Neural progenitor cell (in vitro differentiated cells): ENCODE measurements around the gene OR10C1. TPM values are rescaled to one million over a fixed set of nuclear protein-coding genes. Genes with fewer than 3 reads are reported as not detected.

Experiments
- DNase-seq: peaks from one replicate; pipeline ENCODE4 v3.0.0-alpha.2; 2016; ENCODE audit warnings: low spot score
- H2AFZ ChIP-seq: fragments of 200-600 bp; sonication (generic); replicated peaks from 2 replicates; pipeline ENCODE4 v1.6.1; 2016; ENCODE audit warnings: antibody characterized with exemption
- H3F3A ChIP-seq: fragments of 200-600 bp; sonication (generic); 2 replicates; pipeline ENCODE4 v1.6.1; 2016; ENCODE audit warnings: antibody characterized with exemption, low read depth
- H3K27ac ChIP-seq: fragments of 200-600 bp; sonication (generic); 2 replicates; pipeline ENCODE4 v1.5.1; 2016; ENCODE audit warnings: mild to moderate bottlenecking
- H3K27me3 ChIP-seq: fragments of 200-600 bp; sonication (generic); 2 replicates; pipeline ENCODE4 v1.6.1; 2016; ENCODE audit warnings: mild to moderate bottlenecking, moderate library complexity
- H3K36me3 ChIP-seq: fragments of 200-600 bp; sonication (generic); 2 replicates; pipeline ENCODE4 v1.5.1; 2016
- H3K4me1 ChIP-seq: fragments of 200-600 bp; sonication (generic); 2 replicates; pipeline ENCODE4 v1.6.1; 2016; ENCODE audit warnings: mixed run types
- H3K4me2 ChIP-seq: fragments of 200-600 bp; sonication (generic); 2 replicates; pipeline ENCODE4 v1.6.1; 2016
- H3K4me3 ChIP-seq: fragments of 200-600 bp; sonication (generic); 2 replicates; pipeline ENCODE4 v1.5.1; 2016
- H3K79me2 ChIP-seq: fragments of 200-600 bp; sonication (generic); 2 replicates; pipeline ENCODE4 v1.6.1; 2016; ENCODE audit warnings: low read depth
- H3K9ac ChIP-seq: fragments of 200-600 bp; sonication (generic); 2 replicates; pipeline ENCODE4 v1.6.1; 2016
- H3K9me3 ChIP-seq: fragments of 200-600 bp; sonication (generic); 2 replicates; pipeline ENCODE4 v1.5.1; 2016; ENCODE audit warnings: low read depth
- H4K20me1 ChIP-seq: fragments of 200-600 bp; sonication (generic); 2 replicates; pipeline ENCODE4 v1.6.1; 2016; ENCODE audit warnings: low read depth
- H3K27ac Mint-ChIP-seq: 3 replicates; pipeline ENCODE4 v1.8.0; 2021; ENCODE audit warnings: mixed read lengths
- H3K27me3 Mint-ChIP-seq: 2 replicates; pipeline ENCODE4 v1.8.0; 2022; ENCODE audit warnings: low read depth, mild to moderate bottlenecking, inconsistent platforms, moderate library complexity, mixed read lengths; ENCODE audit not compliant: insufficient read depth
- H3K36me3 Mint-ChIP-seq: 3 replicates; pipeline ENCODE4 v1.8.0; 2021; ENCODE audit warnings: mixed read lengths
- H3K4me1 Mint-ChIP-seq: 3 replicates; pipeline ENCODE4 v1.8.0; 2021; ENCODE audit warnings: mixed read lengths
- H3K4me3 Mint-ChIP-seq: 3 replicates; pipeline ENCODE4 v1.8.0; 2021; ENCODE audit warnings: mild to moderate bottlenecking, moderate library complexity, mixed read lengths
- H3K9me3 Mint-ChIP-seq: 3 replicates; pipeline ENCODE4 v1.8.0; 2020; ENCODE audit warnings: mixed read lengths
- EZH2 ChIP-seq: fragments of 200-600 bp; sonication (generic); IDR thresholded peaks from 2 replicates; pipeline ENCODE4 v1.6.1; 2017; ENCODE audit warnings: antibody characterized with exemption, mild to moderate bottlenecking, moderate library complexity
- EZH2phosphoT487 ChIP-seq: fragments of 200-600 bp; sonication (generic); IDR thresholded peaks from 2 replicates; pipeline ENCODE4 v1.6.1; 2017; ENCODE audit warnings: antibody characterized with exemption
- total RNA-seq: library from RNA; depleted of rRNA; stranded (reverse); fragments of >200 nt; gene quantifications from 2 replicates; pipeline ENCODE4 v1.2.3, GENCODE V29; 2015; ENCODE audit warnings: low replicate concordance
- TF ChIP-seq, protein P1 (sequence below): fragments of 200-600 bp; sonication (generic); IDR thresholded peaks from 2 replicates; pipeline ENCODE4 v1.5.1; 2017; ENCODE audit warnings: antibody characterized with exemption, mild to moderate bottlenecking

The OR10C1 gene
- total RNA-seq, 1 donor from 2014 or later = not detected

DNA sequence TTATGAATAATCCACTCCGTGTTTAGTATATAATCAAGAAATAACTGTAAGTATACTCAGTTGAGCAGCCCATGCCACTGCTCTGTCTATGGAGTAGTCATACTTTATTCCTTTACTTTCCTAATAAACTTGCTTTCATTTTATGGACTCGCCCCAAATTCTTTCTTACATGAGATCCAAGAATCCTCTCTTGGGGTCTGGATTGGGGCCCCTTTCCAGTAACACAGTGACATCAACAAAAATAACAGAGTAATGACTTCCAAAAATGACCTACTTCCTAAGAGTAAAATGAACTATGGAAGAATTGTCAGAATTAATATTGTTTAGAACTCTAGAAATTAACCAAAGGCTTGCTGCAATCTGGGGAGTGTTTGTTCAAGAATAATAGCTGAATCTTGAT is 26.7 kb downstream of the OR10C1 start:
- TF ChIP-seq, protein P1, sequence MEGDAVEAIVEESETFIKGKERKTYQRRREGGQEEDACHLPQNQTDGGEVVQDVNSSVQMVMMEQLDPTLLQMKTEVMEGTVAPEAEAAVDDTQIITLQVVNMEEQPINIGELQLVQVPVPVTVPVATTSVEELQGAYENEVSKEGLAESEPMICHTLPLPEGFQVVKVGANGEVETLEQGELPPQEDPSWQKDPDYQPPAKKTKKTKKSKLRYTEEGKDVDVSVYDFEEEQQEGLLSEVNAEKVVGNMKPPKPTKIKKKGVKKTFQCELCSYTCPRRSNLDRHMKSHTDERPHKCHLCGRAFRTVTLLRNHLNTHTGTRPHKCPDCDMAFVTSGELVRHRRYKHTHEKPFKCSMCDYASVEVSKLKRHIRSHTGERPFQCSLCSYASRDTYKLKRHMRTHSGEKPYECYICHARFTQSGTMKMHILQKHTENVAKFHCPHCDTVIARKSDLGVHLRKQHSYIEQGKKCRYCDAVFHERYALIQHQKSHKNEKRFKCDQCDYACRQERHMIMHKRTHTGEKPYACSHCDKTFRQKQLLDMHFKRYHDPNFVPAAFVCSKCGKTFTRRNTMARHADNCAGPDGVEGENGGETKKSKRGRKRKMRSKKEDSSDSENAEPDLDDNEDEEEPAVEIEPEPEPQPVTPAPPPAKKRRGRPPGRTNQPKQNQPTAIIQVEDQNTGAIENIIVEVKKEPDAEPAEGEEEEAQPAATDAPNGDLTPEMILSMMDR = no peak
- no peak for TF ChIP-seq EZH2phosphoT487
- no peak for TF ChIP-seq EZH2
- no peaks in the 10 kb centered on the region for H3K27me3 ChIP-seq
- H3K79me2 ChIP-seq = no peaks in the 10 kb centered on the region
- no peaks in the 10 kb centered on the region for H3F3A ChIP-seq
- Mint-ChIP-seq H3K27ac (no peak overlapping the region), H3K4me1 (no peaks in the 10 kb centered on the region), H3K4me3 (no peak overlapping the region), H3K9me3 (no peaks in the 10 kb centered on the region), H3K36me3 (no peaks in the 10 kb centered on the region), H3K27me3 (no peaks in the 10 kb centered on the region)
- no peaks in the 10 kb centered on the region for H4K20me1 ChIP-seq
- no peak overlapping the region for H3K4me2 ChIP-seq
- H3K4me1 ChIP-seq = no peaks in the 10 kb centered on the region
- H2AFZ ChIP-seq = no peak overlapping the region
- no peak for DNase-seq
- H3K4me3 ChIP-seq = no peak overlapping the region
- H3K9ac ChIP-seq = no peak overlapping the region
- no peaks in the 10 kb centered on the region for H3K9me3 ChIP-seq
- no peak overlapping the region for H3K27ac ChIP-seq
- no peaks in the 10 kb centered on the region for H3K36me3 ChIP-seq

- no peaks in the 10 kb centered on the region for H3K36me3 Mint-ChIP-seq
- Histone ChIP-seq H3K4me2 (no peak overlapping the region), H3K27me3 (no peaks in the 10 kb centered on the region), H3K4me1 (no peaks in the 10 kb centered on the region), H4K20me1 (no peaks in the 10 kb centered on the region), H3K36me3 (no peaks in the 10 kb centered on the region), H3K27ac (no peak overlapping the region), H3F3A (no peaks in the 10 kb centered on the region), H3K9ac (no peak overlapping the region), H2AFZ (no peak overlapping the region), H3K4me3 (no peak overlapping the region), H3K9me3 (no peaks in the 10 kb centered on the region), H3K79me2 (no peaks in the 10 kb centered on the region)
- no peaks in the 10 kb centered on the region for H3K4me1 Mint-ChIP-seq
- H3K4me3 Mint-ChIP-seq = no peak overlapping the region
- no peak for DNase-seq
- TF ChIP-seq EZH2 (no peak), EZH2phosphoT487 (no peak)
- TF ChIP-seq, protein P1 = no peak
- no peaks in the 10 kb centered on the region for H3K9me3 Mint-ChIP-seq
- no peaks in the 10 kb centered on the region for H3K27me3 Mint-ChIP-seq
- H3K27ac Mint-ChIP-seq = no peak overlapping the region
These were observed 27.1 kb downstream of the OR10C1 start for GRCh38 chr6:29466241-29466640.

DNA sequence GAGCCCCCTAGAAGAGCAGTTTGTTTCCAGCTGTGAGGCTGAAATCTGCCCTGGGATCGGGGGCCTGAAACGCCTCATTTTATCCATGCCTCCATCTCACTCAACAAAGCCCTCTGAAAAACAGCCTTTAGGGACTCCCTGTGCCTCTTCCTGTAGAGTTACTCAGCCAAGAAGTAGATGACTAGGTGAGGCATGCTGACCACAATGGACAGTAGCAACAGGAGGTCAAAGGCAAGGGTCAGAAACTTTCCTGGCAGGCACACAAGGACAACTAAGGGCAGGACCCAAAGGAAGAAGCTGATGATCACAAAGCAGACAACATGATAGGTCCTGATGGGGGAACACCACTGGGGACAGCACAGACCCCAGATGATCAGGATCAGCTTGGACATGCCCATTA is 35.9 kb downstream of the OR10C1 start:
- Histone ChIP-seq H3K27ac (no peak overlapping the region), H2AFZ (no peak overlapping the region), H3K27me3 (no peaks in the 10 kb centered on the region), H3K9me3 (no peaks in the 10 kb centered on the region), H3K4me3 (no peak overlapping the region), H3K79me2 (no peaks in the 10 kb centered on the region), H4K20me1 (no peaks in the 10 kb centered on the region), H3K4me1 (no peaks in the 10 kb centered on the region), H3K4me2 (no peak overlapping the region), H3K9ac (no peak overlapping the region), H3F3A (no peaks in the 10 kb centered on the region), H3K36me3 (no peaks in the 10 kb centered on the region)
- Mint-ChIP-seq H3K27ac (no peak overlapping the region), H3K9me3 (no peaks in the 10 kb centered on the region), H3K4me1 (peaks cover 5% of the 10 kb centered on the region), H3K4me3 (no peak overlapping the region), H3K27me3 (peaks cover 10% of the 10 kb centered on the region), H3K36me3 (no peaks in the 10 kb centered on the region)
- DNase-seq = no peak
- TF ChIP-seq EZH2 (no peak), EZH2phosphoT487 (no peak)
- TF ChIP-seq, protein P1 = no peak
